NCI-H1092 (cell line): ENCODE measurements around the gene TGIF2LX.
"Not testable (repeated sequence)": the region's sequence is repeated elsewhere in the genome, so short reads cannot be mapped to it uniquely, and the experiment has no call there.

Experiments used
- DNase-seq: peaks from one replicate; lab custom pipeline; 2025; lab: John Stamatoyannopoulos, UW

TGIF2LX gene

DNA sequence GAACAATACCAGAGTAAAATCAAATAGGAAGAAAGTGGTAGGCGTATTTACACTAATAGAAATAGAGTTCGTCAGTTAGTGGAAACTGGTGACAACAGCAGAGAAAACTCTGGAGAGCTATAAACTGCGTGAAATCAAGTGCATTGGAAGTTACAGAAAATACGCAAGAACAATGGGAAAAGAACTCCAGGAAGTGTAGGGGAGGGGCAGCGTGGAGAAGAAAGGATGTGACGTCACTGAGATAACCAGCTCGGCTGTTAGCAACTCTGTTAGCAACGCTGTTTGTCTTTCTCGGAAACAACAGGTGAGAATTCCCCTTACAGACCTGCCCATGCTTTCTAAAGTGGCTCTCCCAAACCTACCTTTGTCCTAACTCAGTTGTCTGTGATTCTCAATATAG, at the start of gene TGIF2LX:
Gene TGIF2LX (plus strand): TSS at position 244 of the 400 bp plus-strand sequence. CDS start 178 bp downstream, outside the sequence.
- not testable (repeated sequence) for DNase-seq

DNA sequence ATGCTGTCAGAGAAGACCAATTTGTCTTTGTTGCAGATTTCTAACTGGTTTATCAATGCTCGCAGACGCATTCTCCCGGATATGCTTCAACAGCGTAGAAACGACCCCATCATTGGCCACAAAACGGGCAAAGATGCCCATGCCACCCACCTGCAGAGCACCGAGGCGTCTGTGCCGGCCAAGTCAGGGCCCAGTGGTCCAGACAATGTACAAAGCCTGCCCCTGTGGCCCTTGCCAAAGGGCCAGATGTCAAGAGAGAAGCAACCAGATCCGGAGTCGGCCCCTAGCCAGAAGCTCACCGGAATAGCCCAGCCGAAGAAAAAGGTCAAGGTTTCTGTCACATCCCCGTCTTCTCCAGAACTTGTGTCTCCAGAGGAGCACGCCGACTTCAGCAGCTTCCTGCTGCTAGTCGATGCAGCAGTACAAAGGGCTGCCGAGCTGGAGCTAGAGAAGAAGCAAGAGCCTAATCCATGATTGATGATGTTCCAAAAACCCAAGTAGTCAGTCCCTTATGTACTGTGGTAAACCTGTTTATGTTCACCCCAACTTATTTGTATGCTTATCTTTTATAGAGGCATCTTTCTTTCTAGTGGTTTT, 728 bp downstream of the TGIF2LX start:
- DNase-seq: not testable (repeated sequence)

DNA sequence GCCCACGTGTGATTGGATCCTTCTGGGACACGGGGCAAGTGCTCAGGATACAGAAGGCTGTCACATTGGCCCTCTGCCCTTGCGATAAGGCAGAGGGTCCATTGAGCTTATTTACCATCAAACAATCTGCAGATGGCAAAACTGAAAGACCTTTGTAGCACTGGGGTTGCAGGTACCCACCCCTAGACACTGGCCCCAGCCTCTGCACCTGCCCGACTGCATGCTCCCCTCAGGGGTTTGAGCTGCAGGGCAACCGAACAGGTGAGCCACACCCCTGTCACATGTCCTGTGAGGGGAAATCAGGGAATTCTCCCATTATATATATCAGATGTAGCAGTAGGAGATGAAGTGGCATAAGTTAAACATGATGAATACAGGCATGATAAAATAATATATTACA, 21.4 kb downstream of the TGIF2LX start:
- not testable (repeated sequence) for DNase-seq

DNA sequence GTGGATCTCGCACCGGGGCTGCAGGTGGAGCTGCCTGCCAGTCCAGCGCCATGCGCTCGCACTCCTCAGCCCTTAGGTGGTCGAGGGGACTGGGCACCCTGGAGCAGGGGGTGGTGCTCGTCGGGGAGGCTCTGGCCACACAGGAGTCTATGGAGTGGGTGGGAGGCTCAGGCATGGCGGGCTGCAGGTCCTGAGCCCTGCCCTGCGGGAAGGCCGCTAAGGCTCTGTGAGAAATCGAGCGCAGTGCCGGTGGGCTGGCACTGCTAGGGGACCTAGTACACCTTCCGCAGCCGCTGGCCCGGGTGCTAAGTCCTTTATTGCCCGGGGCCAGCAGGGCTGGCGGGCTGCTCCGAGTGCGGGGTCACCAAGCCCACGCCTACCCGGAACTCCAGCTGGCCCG, 43.9 kb downstream of the TGIF2LX start:
- not testable (repeated sequence) for DNase-seq
